Neuronal stem cell (in vitro differentiated cells): Measurements from ENCODE around the gene FJX1.

Experiments
- DNase-seq: peaks from one replicate; pipeline ENCODE4 v3.0.0-alpha.2; 2013; ENCODE audit warnings: low spot score
- H2AFZ ChIP-seq: one replicate; pipeline ENCODE4 v1.6.1; 2013; ENCODE audit warnings: mild to moderate bottlenecking, low read length, inconsistent platforms
- H2AK5ac ChIP-seq: 2 replicates; pipeline ENCODE4 v1.6.1; 2013; ENCODE audit warnings: low read depth, mild to moderate bottlenecking, inconsistent platforms, low read length, moderate library complexity, mixed read lengths
- H2BK120ac ChIP-seq: 2 replicates; pipeline ENCODE4 v1.6.1; 2013; ENCODE audit warnings: low read depth, mild to moderate bottlenecking, inconsistent platforms, low read length, moderate library complexity, mixed read lengths
- H2BK12ac ChIP-seq: one replicate; pipeline ENCODE4 v1.6.1; 2013; ENCODE audit warnings: low read length, inconsistent platforms
- H2BK15ac ChIP-seq: 2 replicates; pipeline ENCODE4 v1.6.1; 2013; ENCODE audit warnings: mild to moderate bottlenecking, low read length, inconsistent platforms, mixed read lengths
- H2BK5ac ChIP-seq: one replicate; pipeline ENCODE4 v1.6.1; 2013; ENCODE audit warnings: inconsistent platforms, mild to moderate bottlenecking, low read length, moderate library complexity
- H3K14ac ChIP-seq: one replicate; pipeline ENCODE4 v1.6.1; 2013; ENCODE audit warnings: low read length, inconsistent platforms
- H3K18ac ChIP-seq: 2 replicates; pipeline ENCODE4 v1.6.1; 2013; ENCODE audit warnings: low read length, inconsistent platforms
- H3K23ac ChIP-seq: 2 replicates; pipeline ENCODE4 v1.6.1; 2013; ENCODE audit warnings: low read depth, mild to moderate bottlenecking, mixed read lengths, low read length, inconsistent platforms; ENCODE audit not compliant: poor library complexity
- H3K27ac ChIP-seq: replicated peaks from 3 replicates; pipeline ENCODE4 v1.5.1; 2013; ENCODE audit warnings: low read length, inconsistent platforms
- H3K27me3 ChIP-seq, 3 experiments: 2 replicates each; pipeline ENCODE4 v1.6.1; 2013; ENCODE audit warnings: low read length in 3 of 3, mild to moderate bottlenecking in 2 of 3, inconsistent platforms in 1 of 3, low read depth in 1 of 3, mixed read lengths in 1 of 3, moderate library complexity in 1 of 3; ENCODE audit not compliant: control insufficient read depth in 3 of 3, insufficient read depth in 3 of 3
- H3K36me3 ChIP-seq, 2 donors: replicated peaks in 1 of 2; 2 replicates each; pipeline ENCODE4 v1.6.1; 2013; ENCODE audit warnings: low read length in 2 of 2; ENCODE audit not compliant: control insufficient read depth in 2 of 2, insufficient read depth in 2 of 2
- H3K4ac ChIP-seq: 2 replicates; pipeline ENCODE4 v1.6.1; 2013; ENCODE audit warnings: inconsistent platforms, mild to moderate bottlenecking, low read length, moderate library complexity
- H3K4me1 ChIP-seq, 2 donors: 1 replicate in 1 of 2; 2 replicates in 1 of 2; pipeline ENCODE4 v1.6.1; 2013; ENCODE audit warnings: low read length in 2 of 2, low read depth in 1 of 2; ENCODE audit not compliant: control insufficient read depth in 2 of 2, insufficient read depth in 1 of 2
- H3K4me2 ChIP-seq: one replicate; pipeline ENCODE4 v1.6.1; 2013; ENCODE audit warnings: mild to moderate bottlenecking, low read length, inconsistent platforms; ENCODE audit not compliant: insufficient read depth, poor library complexity, severe bottlenecking
- H3K4me3 ChIP-seq, 2 donors: 2 replicates each; pipeline ENCODE4 v1.5.1; 2013; ENCODE audit warnings: low read length in 2 of 2, mild to moderate bottlenecking in 2 of 2, inconsistent platforms in 1 of 2, moderate library complexity in 1 of 2
- H3K79me1 ChIP-seq: one replicate; pipeline ENCODE4 v1.6.1; 2013; ENCODE audit warnings: low read depth, mild to moderate bottlenecking, inconsistent platforms, low read length, moderate library complexity
- H3K9ac ChIP-seq: one replicate; pipeline ENCODE4 v1.6.1; 2013; ENCODE audit warnings: mild to moderate bottlenecking, low read depth, low read length, inconsistent platforms; ENCODE audit not compliant: poor library complexity
- H3K9me3 ChIP-seq, 2 donors: replicated peaks in 1 of 2; 2 replicates each; pipeline versions ENCODE3 to v1.6.1; 2013; ENCODE audit warnings: low read length in 2 of 2, mild to moderate bottlenecking in 2 of 2, inconsistent platforms in 1 of 2, low read depth in 1 of 2, mixed read lengths in 1 of 2, moderate library complexity in 1 of 2; ENCODE audit not compliant: control insufficient read depth in 2 of 2, insufficient read depth in 1 of 2
- H4K8ac ChIP-seq: one replicate; pipeline ENCODE4 v1.6.1; 2013; ENCODE audit warnings: low read depth, mild to moderate bottlenecking, inconsistent platforms, low read length, moderate library complexity
- H4K91ac ChIP-seq: one replicate; pipeline ENCODE4 v1.6.1; 2013; ENCODE audit warnings: low read length, low read depth, mild to moderate bottlenecking, inconsistent platforms; ENCODE audit not compliant: poor library complexity
- WGBS, 2 donors: extraction: QIAGEN DNeasy Blood & Tissue Kit; methylation state at CpG; one replicate each; pipeline ENCODE4 v1.1.7; 2013; ENCODE audit warnings: missing lambda C conversion rate in 2 of 2, mixed read lengths in 1 of 2; ENCODE audit not compliant: insufficient read length in 2 of 2, insufficient replicate concordance in 1 of 2; ENCODE audit errors: extremely low coverage in 2 of 2; 5-methylcytosine and 5-hydroxymethylcytosine counted together

Gene FJX1

GRCh38 chr11:35623621-35624168, 5.4 kb downstream of the FJX1 start:
- no CpG with 5 or more reads among the region's 8 CpGs for WGBS, 2 donors
- DNase-seq = no peak

GRCh38 chr11:35624316-35624715, 6.1 kb downstream of the FJX1 start:
- peaks cover 0 to 11% of the 10 kb centered on the region in 2 donors for H3K4me1 ChIP-seq

More at GRCh38 chr11:35623621-35624168, 5.4 kb downstream of the FJX1 start:
- Histone ChIP-seq H3K27ac (no peak overlapping the region), H3K14ac (no peak overlapping the region), H4K91ac (no peak overlapping the region), H3K79me1 (peaks cover 5% of the 10 kb centered on the region), H4K8ac (no peak overlapping the region), H2BK15ac (no peak overlapping the region), H3K4me1 (peaks cover 0 to 11% of the 10 kb centered on the region in 2 donors), H2BK12ac (no peak overlapping the region), H3K18ac (no peak overlapping the region), H3K9ac (no peak overlapping the region), H2AK5ac (no peak overlapping the region), H3K4me2 (no peak overlapping the region), H3K4me3 (no peak overlapping the region), H3K36me3 (peaks cover 0 to 10% of the 10 kb centered on the region in 2 donors), H3K23ac (no peak overlapping the region), H3K9me3 (no peaks in the 10 kb centered on the region), H3K4ac (no peak overlapping the region), H2BK5ac (no peak overlapping the region), H2BK120ac (no peak overlapping the region), H2AFZ (no peak overlapping the region), H3K27me3 (no peaks in the 10 kb centered on the region)

DNA sequence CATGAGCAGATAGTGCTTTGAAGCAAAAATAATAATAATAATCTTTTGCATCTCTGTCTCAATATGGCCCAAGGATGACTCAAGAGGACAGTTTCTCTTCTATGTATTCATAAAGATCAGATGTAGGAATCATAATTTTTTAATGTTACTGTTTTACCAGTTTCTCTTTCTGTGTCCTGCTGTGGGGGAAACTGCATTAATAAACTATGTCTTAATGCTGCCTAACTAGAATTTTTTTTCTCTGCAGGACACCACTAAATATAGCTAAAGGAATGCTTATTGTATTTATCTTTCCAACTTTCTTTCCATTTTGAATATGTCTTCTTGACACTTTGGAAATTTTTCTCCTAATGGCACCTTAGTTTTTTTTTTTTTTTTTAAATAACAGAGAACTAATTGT, 6.5 kb downstream of the FJX1 start:
- Histone ChIP-seq H3K9me3 (no peaks in the 10 kb centered on the region), H3K23ac (no peak overlapping the region), H3K27ac (no peak overlapping the region), H2BK15ac (no peak overlapping the region), H3K27me3 (no peaks in the 10 kb centered on the region), H2BK120ac (no peak overlapping the region), H3K9ac (no peak overlapping the region), H3K4me3 (no peak overlapping the region), H3K4me1 (peaks cover 0 to 11% of the 10 kb centered on the region in 2 donors), H4K8ac (no peak overlapping the region), H2AFZ (no peak overlapping the region), H3K79me1 (no peaks in the 10 kb centered on the region), H2AK5ac (no peak overlapping the region), H3K14ac (no peak overlapping the region), H3K4me2 (no peak overlapping the region), H3K36me3 (peaks cover 0 to 10% of the 10 kb centered on the region in 2 donors), H3K18ac (no peak overlapping the region), H4K91ac (no peak overlapping the region), H3K4ac (no peak overlapping the region), H2BK12ac (no peak overlapping the region), H2BK5ac (no peak overlapping the region)
- no peak for DNase-seq

More at GRCh38 chr11:35624316-35624715, 6.1 kb downstream of the FJX1 start:
- no peak overlapping the region for H3K4me3 ChIP-seq
- H3K9me3 ChIP-seq = no peaks in the 10 kb centered on the region
- H3K14ac ChIP-seq = no peak overlapping the region
- no peak overlapping the region for H3K4me2 ChIP-seq
- H2AFZ ChIP-seq = no peak overlapping the region
- H3K4ac ChIP-seq = no peak overlapping the region
- no peak overlapping the region for H2AK5ac ChIP-seq
- H4K91ac ChIP-seq = no peak overlapping the region
- H2BK5ac ChIP-seq = no peak overlapping the region
- no peak overlapping the region for H3K27ac ChIP-seq
- H3K23ac ChIP-seq = no peak overlapping the region
- no peak overlapping the region for H3K18ac ChIP-seq
- peaks cover 0 to 10% of the 10 kb centered on the region in 2 donors for H3K36me3 ChIP-seq
- no peak overlapping the region for H2BK15ac ChIP-seq
- H3K9ac ChIP-seq = no peak overlapping the region
- H3K79me1 ChIP-seq = peaks cover 4% of the 10 kb centered on the region
- H2BK12ac ChIP-seq = no peak overlapping the region
- no CpG with 5 or more reads among the region's 2 CpGs for WGBS, 2 donors
- no peaks in the 10 kb centered on the region for H3K27me3 ChIP-seq
- H4K8ac ChIP-seq = no peak overlapping the region
- DNase-seq = no peak
- no peak overlapping the region for H2BK120ac ChIP-seq

GRCh38 chr11:35626501-35626900, 8.2 kb downstream of the FJX1 start:
- no peak overlapping the region for H2BK15ac ChIP-seq
- no peak overlapping the region for H2BK5ac ChIP-seq
- no peak for DNase-seq
- no peak overlapping the region for H2BK120ac ChIP-seq
- no peak overlapping the region for H3K4me3 ChIP-seq
- no peak overlapping the region for H3K27ac ChIP-seq
- no peak overlapping the region for H2AK5ac ChIP-seq
- no CpG with 5 or more reads among the region's 2 CpGs for WGBS, 2 donors
- no peaks in the 10 kb centered on the region for H3K9me3 ChIP-seq
- H3K9ac ChIP-seq = no peak overlapping the region
- no peaks in the 10 kb centered on the region for H3K79me1 ChIP-seq
- H3K36me3 ChIP-seq = peaks cover 0 to 6% of the 10 kb centered on the region in 2 donors
- no peak overlapping the region for H3K4ac ChIP-seq
- no peak overlapping the region for H3K4me2 ChIP-seq
- no peak overlapping the region for H3K18ac ChIP-seq
- no peak overlapping the region for H4K8ac ChIP-seq
- H4K91ac ChIP-seq = no peak overlapping the region
- H3K4me1 ChIP-seq = peaks cover 0 to 3% of the 10 kb centered on the region in 2 donors
- H3K23ac ChIP-seq = no peak overlapping the region
- H2AFZ ChIP-seq = no peak overlapping the region
- no peak overlapping the region for H2BK12ac ChIP-seq
- H3K14ac ChIP-seq = no peak overlapping the region
- no peaks in the 10 kb centered on the region for H3K27me3 ChIP-seq
